K562 (cell line): ENCODE measurements around the gene CNTNAP4. TPM values are rescaled to one million over a fixed set of nuclear protein-coding genes. Genes with fewer than 3 reads are reported as not detected.

Source experiments
- ATAC-seq: fragments of 200-7000 bp; cut with Tn5 transposase; 3 replicates; pipeline ENCODE4 v1.9.1; 2020; ENCODE audit warnings: moderate library complexity
- BruUV-seq: library from RNA; stranded (reverse); fragments of 400-500 nt; replicated peaks from 2 replicates; lab custom pipeline; 2021; lab: Mats Ljungman, UMichigan
- CTCF ChIA-PET: fragments of 300-600 bp; formaldehyde crosslinking; extraction: SDS; loops from one replicate; lab custom pipeline; 2021; ENCODE audit warnings: low intra/inter-chr PET ratio; lab: Yijun Ruan, JAX
- POLR2A ChIA-PET: fragments of 300-600, 350-650 bp; sonication (Branson Sonifier 250); formaldehyde crosslinking; extraction: SDS; loops from one replicate; lab custom pipeline; 2021; ENCODE audit warnings: antibody characterized with exemption, inconsistent platforms; lab: Yijun Ruan, JAX
- DNase-seq, 4 experiments: peaks; one replicate each; pipeline versions ENCODE4 v3.0.0 to v3.0.0-alpha.2; 2011 to 2018; ENCODE audit warnings: low spot score in 3 of 4, mixed read lengths in 3 of 4; ENCODE audit errors: extremely low read depth in 1 of 4
- FAIRE-seq: peaks from 2 replicates; lab custom pipeline; 2011; peaks lifted over from hg19 to GRCh38; lab: Jason Lieb, UNC
- H2AFZ ChIP-seq: 2 replicates; pipeline ENCODE4 v1.6.0; 2011; ENCODE audit warnings: low read depth, low read length, control low read depth, inconsistent platforms
- H3K27ac ChIP-seq: fragments of 200-600 bp; 3 replicates; pipeline ENCODE4 v1.8.0; 2011; ENCODE audit warnings: low read depth, mild to moderate bottlenecking, control low read depth, inconsistent platforms, low read length, moderate library complexity, mixed read lengths; ENCODE audit errors: extremely low read depth
- H3K27me3 ChIP-seq, 2 experiments: fragments of 300-600 bp in 1 of 2; 2 replicates in 1 of 2; 3 replicates in 1 of 2; pipeline versions ENCODE4 v1.6.0 to v1.8.0; 2011; ENCODE audit warnings: inconsistent platforms in 2 of 2, low read length in 2 of 2, mild to moderate bottlenecking in 1 of 2, mixed read lengths in 1 of 2, moderate library complexity in 1 of 2; ENCODE audit not compliant: control insufficient read depth in 2 of 2, insufficient read depth in 2 of 2
- H3K36me3 ChIP-seq: fragments of 300-600 bp; 3 replicates; pipeline ENCODE4 v1.8.0; 2011; ENCODE audit warnings: mild to moderate bottlenecking, low read length, inconsistent platforms; ENCODE audit not compliant: control insufficient read depth, insufficient read depth
- H3K4me1 ChIP-seq, 2 experiments: fragments of 200-600 bp in 1 of 2; replicated peaks in 1 of 2; 2 replicates in 1 of 2; 3 replicates in 1 of 2; pipeline versions ENCODE4 v1.5.1 to v1.8.0; 2011; ENCODE audit warnings: inconsistent platforms in 2 of 2, low read length in 2 of 2, mild to moderate bottlenecking in 1 of 2, mixed read lengths in 1 of 2, moderate library complexity in 1 of 2; ENCODE audit not compliant: control insufficient read depth in 2 of 2, insufficient read depth in 2 of 2
- H3K4me2 ChIP-seq: 2 replicates; pipeline ENCODE4 v1.6.1; 2011; ENCODE audit warnings: low read length, control low read depth, inconsistent platforms, mixed read lengths; ENCODE audit not compliant: insufficient read depth
- H3K4me3 ChIP-seq: fragments of 200-600 bp; sonication (generic), shearing (Covaris generic); 2 replicates; pipeline ENCODE4 v1.5.1; 2016; ENCODE audit warnings: control low read depth, inconsistent platforms
- H3K79me2 ChIP-seq: fragments of 200-600 bp; 3 replicates; pipeline ENCODE4 v1.8.0; 2011; ENCODE audit warnings: low read length, inconsistent platforms; ENCODE audit not compliant: control insufficient read depth, insufficient read depth
- H3K9ac ChIP-seq, 2 experiments: 2 replicates each; pipeline versions ENCODE4 v1.6.0 to v1.6.1; 2011; ENCODE audit warnings: low read depth in 2 of 2, low read length in 2 of 2, control low read depth in 1 of 2, inconsistent platforms in 1 of 2, mild to moderate bottlenecking in 1 of 2, mixed read lengths in 1 of 2; ENCODE audit not compliant: insufficient read depth in 1 of 2
- H3K9me1 ChIP-seq: one replicate; pipeline ENCODE4 v1.6.0; 2011; ENCODE audit warnings: inconsistent platforms, mild to moderate bottlenecking, low read length, moderate library complexity; ENCODE audit not compliant: control insufficient read depth, insufficient read depth
- H3K9me3 ChIP-seq: replicated peaks from 2 replicates; pipeline ENCODE4 v1.5.1; 2011; ENCODE audit warnings: low read depth, low read length, inconsistent platforms; ENCODE audit not compliant: control insufficient read depth, insufficient read depth
- H4K20me1 ChIP-seq: replicated peaks from 2 replicates; pipeline ENCODE4 v1.6.1; 2011; ENCODE audit warnings: low read length, inconsistent platforms, mixed read lengths; ENCODE audit not compliant: control insufficient read depth, insufficient read depth
- ARID3A ChIP-seq: IDR thresholded peaks from 2 replicates; pipeline ENCODE4 v1.6.1; 2012; ENCODE audit warnings: low read depth, low read length, improper control_type of control experiment, borderline replicate concordance
- CEBPG ChIP-seq, 3 experiments: fragments of 200-800 bp in 1 of 3; sonication (Bioruptor generic) in 1 of 3; sonication (generic) in 1 of 3; formaldehyde crosslinking in 1 of 3; IDR thresholded peaks in 2 of 3; conservative IDR thresholded peaks in 1 of 3; 2 replicates each; pipeline versions ENCODE4 v1.6.1 to v1.8.0; 2016 to 2022; ENCODE audit warnings: missing compliant biosample characterization in 2 of 3, missing genetic modification characterization in 2 of 3, mild to moderate bottlenecking in 1 of 3, missing genetic modification reagents in 1 of 3
- ETV1 ChIP-seq: fragments of 450-650 bp; conservative IDR thresholded peaks from 2 replicates; pipeline ENCODE4 v1.6.1; 2016; ENCODE audit warnings: missing genetic modification characterization, control low read depth, low read depth, missing compliant biosample characterization
- EZH2 ChIP-seq: IDR thresholded peaks from 2 replicates; pipeline ENCODE4 v1.6.1; 2012; ENCODE audit warnings: low read depth, mild to moderate bottlenecking, inconsistent platforms, low read length, borderline replicate concordance
- LARP7 ChIP-seq: fragments of 450-650 bp; IDR thresholded peaks from 2 replicates; pipeline ENCODE4 v1.6.1; 2016
- NEUROD1 ChIP-seq: fragments of 150-350 bp; IDR thresholded peaks from 2 replicates; pipeline ENCODE4 v1.6.1; 2014; ENCODE audit warnings: borderline replicate concordance, low read length, low read depth; ENCODE audit not compliant: partially characterized antibody
- PHB ChIP-seq: fragments of 250-450 bp; sonication (Bioruptor Pico); IDR thresholded peaks from 2 replicates; pipeline ENCODE4 v1.5.0; 2021
- PRMT5 ChIP-seq: sonication (generic); formaldehyde crosslinking; IDR thresholded peaks from 2 replicates; pipeline ENCODE4 v1.5.0; 2020; ENCODE audit warnings: missing genetic modification reagents
- RFX1 ChIP-seq: fragments of 450-650 bp; IDR thresholded peaks from 2 replicates; pipeline ENCODE4 v1.6.1; 2016; ENCODE audit warnings: mild to moderate bottlenecking, moderate library complexity
- RUNX1 ChIP-seq: sonication (generic); IDR thresholded peaks from 2 replicates; pipeline ENCODE4 v1.6.1; 2016; ENCODE audit warnings: antibody characterized with exemption, low read depth
- TAL1 ChIP-seq: fragments of 450-650 bp; IDR thresholded peaks from 2 replicates; pipeline ENCODE4 v1.6.1; 2016; ENCODE audit warnings: mild to moderate bottlenecking
- TCF7 ChIP-seq: sonication (generic); IDR thresholded peaks from 2 replicates; pipeline ENCODE4 v1.6.1; 2016; ENCODE audit warnings: antibody characterized with exemption, borderline replicate concordance
- TFAP4 ChIP-seq: sonication (generic); formaldehyde crosslinking; IDR thresholded peaks from 2 replicates; pipeline ENCODE4 v1.8.0; 2022; ENCODE audit warnings: missing genetic modification reagents, mild to moderate bottlenecking, moderate library complexity, borderline replicate concordance
- ZKSCAN3 ChIP-seq: fragments of 250-450 bp; sonication (Bioruptor Pico); IDR thresholded peaks from 2 replicates; pipeline ENCODE4 v1.4.0; 2020
- ZNF184 ChIP-seq: sonication (generic); formaldehyde crosslinking; IDR thresholded peaks from 2 replicates; pipeline ENCODE4 v1.5.0; 2020; ENCODE audit warnings: missing genetic modification reagents
- ZNF395 ChIP-seq: fragments of 200-800 bp; sonication (Bioruptor generic); IDR thresholded peaks from 2 replicates; pipeline ENCODE4 v1.6.1; 2017; ENCODE audit warnings: missing genetic modification characterization, missing compliant biosample characterization
- ZNF584 ChIP-seq: fragments of 200-800 bp; sonication (Bioruptor generic); IDR thresholded peaks from 2 replicates; pipeline ENCODE4 v1.6.1; 2016; ENCODE audit warnings: low read depth, mild to moderate bottlenecking, missing genetic modification characterization, missing compliant biosample characterization
- ZNF76 ChIP-seq: fragments of 250-450 bp; sonication (Bioruptor Pico); IDR thresholded peaks from 2 replicates; pipeline ENCODE4 v1.4.0; 2020; ENCODE audit warnings: mild to moderate bottlenecking, moderate library complexity, borderline replicate concordance
- ZNF764 ChIP-seq: fragments of 250-450 bp; sonication (Bioruptor Pico); IDR thresholded peaks from 2 replicates; pipeline ENCODE4 v1.4.0; 2020; ENCODE audit warnings: low read depth, mild to moderate bottlenecking, moderate library complexity
- WGBS: fragments of 100-300 bp; shearing (Covaris generic); methylation state at CpG from one replicate; pipeline ENCODE4 v1.1.6; 2016; ENCODE audit warnings: low coverage, mixed read lengths; ENCODE audit not compliant: insufficient coverage; ENCODE audit errors: missing lambda C conversion rate; 5-methylcytosine and 5-hydroxymethylcytosine counted together
- in situ Hi-C: fragments of 300-500 bp; cut with MboI; formaldehyde crosslinking; loops from 4 replicates; pipeline ENCODE4 v1.15.0; 2018; ENCODE audit warnings: inconsistent platforms, mixed read lengths
- intact Hi-C: fragments of 100-400 bp; cut with micrococcal nuclease; formaldehyde crosslinking; loops from 2 replicates; pipeline ENCODE4 v1.14.2; 2022
- polyA plus RNA-seq, 8 experiments: library from polyadenylated mRNA; depleted of rRNA in 4 of 8; stranded (reverse) in 5 of 8; unstranded in 3 of 8; fragments of >200 nt; fragmentation: Nextera tagmentation in 2 of 8; fragmentation: Illumina TruSeq in 1 of 8; extraction: Ambion mirVana in 2 of 8; extraction: Trizol in 1 of 8; gene quantifications; 2 replicates each; pipeline versions ENCODE4 v1.2.1 to v1.2.3, GENCODE V29; 2011 to 2014; ENCODE audit warnings: inconsistent platforms in 1 of 8, missing spikeins in 1 of 8
- total RNA-seq, 7 experiments: library from RNA; depleted of rRNA in 6 of 7; stranded (reverse); fragments of >200 nt in 6 of 7; fragmentation: Illumina TruSeq in 2 of 7; extraction: Trizol in 2 of 7; gene quantifications; 2 replicates each; pipeline versions ENCODE4 v1.2.1 to v1.2.3, GENCODE V29; 2011 to 2021; ENCODE audit warnings: low replicate concordance in 1 of 7

Gene CNTNAP4
- total and polyA plus RNA-seq, 9 of the 15 experiments (the other 6 are each of a cell fraction or from before 2014, with no cell fraction given), result not detected

GRCh38 chr16:76360404-76360803 lies 83.2 kb downstream of the CNTNAP4 start:
- no peaks in the 10 kb centered on the region for H3K9me1 ChIP-seq
- H3K36me3 ChIP-seq, result no peaks in the 10 kb centered on the region
- no peaks in the 10 kb centered on the region for H3K4me1 ChIP-seq
- no peak for DNase-seq
- no peak overlapping the region for H3K4me2 ChIP-seq
- intact Hi-C loops, result no loop called here
- H3K9ac ChIP-seq, result no peak overlapping the region
- no peak overlapping the region for H2AFZ ChIP-seq
- ChIA-PET POLR2A (no interaction called here), CTCF (no interaction called here)
- TF ChIP-seq ZKSCAN3 (CRISPR knock-in tag), result no peak
- no peak for TF ChIP-seq ZNF764 (CRISPR knock-in tag)
- TF ChIP-seq TAL1, result no peak
- TF ChIP-seq TFAP4 (CRISPR knock-in tag), result no peak
- TF ChIP-seq ZNF395 (CRISPR knock-in tag), result no peak
- no peak for TF ChIP-seq CEBPG (CRISPR knock-in tag; IDR thresholded peaks at IDR 0.05)
- no peak for TF ChIP-seq CEBPG (tag; conservative IDR thresholded peaks at IDR 0.05 in 1 of 2, IDR thresholded peaks at IDR 0.05 in 1 of 2)
- no peak for TF ChIP-seq RFX1
- no peak for TF ChIP-seq PHB (CRISPR knock-in tag)
- no peak for TF ChIP-seq ZNF584
- no peak for TF ChIP-seq NEUROD1
- TF ChIP-seq PRMT5 (CRISPR knock-in tag), result no peak
- no peak for TF ChIP-seq EZH2
- no peak for TF ChIP-seq ETV1 (tag)
- no peak for TF ChIP-seq ZNF76 (CRISPR knock-in tag)
- no peak for TF ChIP-seq TCF7
- TF ChIP-seq RUNX1, result no peak
- TF ChIP-seq LARP7, result no peak
- no peak for TF ChIP-seq ZNF184 (CRISPR knock-in tag)
- TF ChIP-seq ARID3A, result no peak
- no peak overlapping the region for H3K4me3 ChIP-seq
- no peaks in the 10 kb centered on the region for H3K27me3 ChIP-seq
- no TSS peak for BruUV-seq
- H3K27ac ChIP-seq, result no peak overlapping the region
- 0% methylated on average over 1 of the region's 1 CpG for WGBS
- ATAC-seq, result no peak
- no peaks in the 10 kb centered on the region for H4K20me1 ChIP-seq
- in situ Hi-C loops, result no loop called here
- no peaks in the 10 kb centered on the region for H3K9me3 ChIP-seq
- no peaks in the 10 kb centered on the region for H3K79me2 ChIP-seq
- no peak for FAIRE-seq
